ENCODE measurements around the gene CLDN15. TPM values are rescaled to one million over a fixed set of nuclear protein-coding genes. Genes with fewer than 3 reads are reported as not detected.

CLDN15 gene
- total and polyA plus RNA-seq, 2 donors from 2014 or later, result 11.9 to 13.3 TPM

- intact Hi-C loops (cut with DNase I), result no loop called here
Measured at GRCh38 chr7:101243646-101244374, 6.2 kb upstream of the CLDN15 start.

GRCh38 chr7:101241443-101242349 is 4.1 kb upstream of the CLDN15 start:
- Histone ChIP-seq H3K27me3 (ENCODE audit: control insufficient read depth, insufficient read depth, low read length) (no peaks in the 10 kb centered on the region), H3K9me3 (ENCODE audit: control insufficient read depth in 2 of 3, insufficient read depth in 1 of 3, low read length in 3 of 3) (no peaks in the 10 kb centered on the region), H3K36me3 (ENCODE audit: control insufficient read depth in 2 of 3, insufficient read depth in 3 of 3, low read length in 3 of 3) (peaks cover 0 to 11% (median 0%) of the 10 kb centered on the region in 3 donors), H3K4me3 (ENCODE audit: low read length in 3 of 3) (no peak overlapping the region), H3K4me1 (ENCODE audit: control insufficient read depth in 2 of 3, insufficient read depth in 2 of 3, low read depth in 1 of 3, low read length in 3 of 3) (peaks cover 0 to 26% (median 12%) of the 10 kb centered on the region in 3 donors), H3K27ac (ENCODE audit: low read depth in 2 of 2, low read length in 2 of 2) (no peak overlapping the region), H3K9ac (ENCODE audit: low read length in 3 of 3) (no peak overlapping the region)
- no peak for DNase-seq
- intact Hi-C loops (cut with DNase I), result no loop called here
- TF ChIP-seq CTCF (IDR thresholded peaks at IDR 0.05; ENCODE audit: borderline replicate concordance, extremely low read depth, insufficient read depth), result no peak
- no peak for FAIRE-seq

More at GRCh38 chr7:101243646-101244374, 6.2 kb upstream of the CLDN15 start:
- no peak for FAIRE-seq
- peak overlapping the region; percentile 98 to 100 for H3K27ac ChIP-seq (ENCODE audit: low read depth in 2 of 2, low read length in 2 of 2)
- peaks cover 0 to 18% (median 12%) of the 10 kb centered on the region in 3 donors for H3K4me1 ChIP-seq (ENCODE audit: control insufficient read depth in 2 of 3, insufficient read depth in 2 of 3, low read depth in 1 of 3, low read length in 3 of 3)
- H3K36me3 ChIP-seq (ENCODE audit: control insufficient read depth in 2 of 3, insufficient read depth in 3 of 3, low read length in 3 of 3), result peaks cover 0 to 3% (median 0%) of the 10 kb centered on the region in 3 donors
- no peak for TF ChIP-seq CTCF (IDR thresholded peaks at IDR 0.05; ENCODE audit: borderline replicate concordance, extremely low read depth, insufficient read depth)
- H3K27me3 ChIP-seq (ENCODE audit: control insufficient read depth, insufficient read depth, low read length), result no peaks in the 10 kb centered on the region
- H3K9ac ChIP-seq (ENCODE audit: low read length in 3 of 3), result peak overlapping the region in 2 of 3 donors; percentile 90 to 91
- H3K4me3 ChIP-seq (ENCODE audit: low read length in 3 of 3), result peak overlapping the region; percentile 86 to 99 (median 88)
- H3K9me3 ChIP-seq (ENCODE audit: control insufficient read depth in 2 of 3, insufficient read depth in 1 of 3, low read length in 3 of 3), result no peaks in the 10 kb centered on the region
- DNase-seq, result peak in 2 of 5 donors; percentile 22 to 34

GRCh38 chr7:101241015-101241363 is 3.4 kb upstream of the CLDN15 start:
- no peak overlapping the region for H3K27ac ChIP-seq (ENCODE audit: low read depth in 2 of 2, low read length in 2 of 2)
- peaks cover 0 to 11% (median 0%) of the 10 kb centered on the region in 3 donors for H3K36me3 ChIP-seq (ENCODE audit: control insufficient read depth in 2 of 3, insufficient read depth in 3 of 3, low read length in 3 of 3)
- intact Hi-C loops (cut with DNase I), result no loop called here
- H3K4me1 ChIP-seq (ENCODE audit: control insufficient read depth in 2 of 3, insufficient read depth in 2 of 3, low read depth in 1 of 3, low read length in 3 of 3), result peaks cover 0 to 26% (median 11%) of the 10 kb centered on the region in 3 donors
- H3K4me3 ChIP-seq (ENCODE audit: low read length in 3 of 3), result no peak overlapping the region
- no peaks in the 10 kb centered on the region for H3K9me3 ChIP-seq (ENCODE audit: control insufficient read depth in 2 of 3, insufficient read depth in 1 of 3, low read length in 3 of 3)
- H3K9ac ChIP-seq (ENCODE audit: low read length in 3 of 3), result no peak overlapping the region
- no peak for TF ChIP-seq CTCF (IDR thresholded peaks at IDR 0.05; ENCODE audit: borderline replicate concordance, extremely low read depth, insufficient read depth)
- FAIRE-seq, result no peak
- no peak for DNase-seq
- no peaks in the 10 kb centered on the region for H3K27me3 ChIP-seq (ENCODE audit: control insufficient read depth, insufficient read depth, low read length)
